Fibroblast of pulmonary artery (primary cell): ENCODE data around the gene SMTNL2.

Experiments used
- DNase-seq: peaks from one replicate; pipeline ENCODE4 v3.0.0-alpha.2; 2010; ENCODE audit warnings: low read depth
- H3K4me3 ChIP-seq: replicated peaks from 2 replicates; pipeline ENCODE4 v1.5.1; 2011; ENCODE audit warnings: low read depth, mild to moderate bottlenecking, control low read depth, low read length, moderate library complexity
- TF ChIP-seq, protein P1 (sequence below): IDR thresholded peaks from 2 replicates; pipeline ENCODE4 v1.5.1; 2011; ENCODE audit warnings: mild to moderate bottlenecking, control low read depth, low read length, inconsistent platforms; ENCODE audit errors: missing control alignments

Gene SMTNL2

DNA sequence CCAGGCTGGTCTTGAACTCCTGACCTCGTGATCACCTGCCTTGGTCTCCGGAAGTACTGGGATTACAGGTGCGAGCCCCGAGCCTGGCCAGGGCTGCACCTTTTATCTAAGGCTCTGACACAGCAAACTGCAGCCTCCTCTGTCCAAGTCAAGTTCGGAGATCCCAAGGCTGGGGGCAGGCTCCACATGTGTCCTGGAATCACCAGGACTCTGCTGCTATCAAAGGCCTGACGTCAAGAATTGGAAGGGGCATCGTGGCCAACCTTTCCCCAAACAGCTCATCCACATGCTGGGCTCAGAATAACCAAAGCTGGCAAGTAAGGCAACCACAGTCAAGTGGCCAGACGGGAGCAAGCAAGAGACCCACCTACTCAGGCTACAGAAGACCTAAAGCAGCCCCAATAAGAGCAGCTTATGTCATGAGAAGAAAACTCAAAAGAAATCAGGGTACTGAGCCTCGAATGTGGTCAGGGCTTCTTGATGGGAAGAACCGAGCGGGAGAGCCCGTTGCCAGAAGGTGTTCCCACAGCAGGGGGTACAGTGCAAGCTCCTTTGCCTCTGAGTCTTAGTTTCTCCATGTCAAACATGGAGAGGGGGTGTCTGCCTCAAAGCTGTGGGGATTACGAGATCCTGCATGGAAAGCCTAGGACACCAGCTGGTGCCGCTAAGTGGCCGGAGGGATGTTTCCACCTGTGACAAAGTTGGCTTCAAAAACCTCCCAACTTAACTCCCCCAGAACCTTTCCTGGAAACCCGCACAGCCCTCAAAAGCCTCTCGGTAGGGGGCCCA lies 37.0 kb upstream of the SMTNL2 start:
- no peak for DNase-seq
- H3K4me3 ChIP-seq: no peak overlapping the region
- TF ChIP-seq, protein P1, sequence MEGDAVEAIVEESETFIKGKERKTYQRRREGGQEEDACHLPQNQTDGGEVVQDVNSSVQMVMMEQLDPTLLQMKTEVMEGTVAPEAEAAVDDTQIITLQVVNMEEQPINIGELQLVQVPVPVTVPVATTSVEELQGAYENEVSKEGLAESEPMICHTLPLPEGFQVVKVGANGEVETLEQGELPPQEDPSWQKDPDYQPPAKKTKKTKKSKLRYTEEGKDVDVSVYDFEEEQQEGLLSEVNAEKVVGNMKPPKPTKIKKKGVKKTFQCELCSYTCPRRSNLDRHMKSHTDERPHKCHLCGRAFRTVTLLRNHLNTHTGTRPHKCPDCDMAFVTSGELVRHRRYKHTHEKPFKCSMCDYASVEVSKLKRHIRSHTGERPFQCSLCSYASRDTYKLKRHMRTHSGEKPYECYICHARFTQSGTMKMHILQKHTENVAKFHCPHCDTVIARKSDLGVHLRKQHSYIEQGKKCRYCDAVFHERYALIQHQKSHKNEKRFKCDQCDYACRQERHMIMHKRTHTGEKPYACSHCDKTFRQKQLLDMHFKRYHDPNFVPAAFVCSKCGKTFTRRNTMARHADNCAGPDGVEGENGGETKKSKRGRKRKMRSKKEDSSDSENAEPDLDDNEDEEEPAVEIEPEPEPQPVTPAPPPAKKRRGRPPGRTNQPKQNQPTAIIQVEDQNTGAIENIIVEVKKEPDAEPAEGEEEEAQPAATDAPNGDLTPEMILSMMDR: no peak

DNA sequence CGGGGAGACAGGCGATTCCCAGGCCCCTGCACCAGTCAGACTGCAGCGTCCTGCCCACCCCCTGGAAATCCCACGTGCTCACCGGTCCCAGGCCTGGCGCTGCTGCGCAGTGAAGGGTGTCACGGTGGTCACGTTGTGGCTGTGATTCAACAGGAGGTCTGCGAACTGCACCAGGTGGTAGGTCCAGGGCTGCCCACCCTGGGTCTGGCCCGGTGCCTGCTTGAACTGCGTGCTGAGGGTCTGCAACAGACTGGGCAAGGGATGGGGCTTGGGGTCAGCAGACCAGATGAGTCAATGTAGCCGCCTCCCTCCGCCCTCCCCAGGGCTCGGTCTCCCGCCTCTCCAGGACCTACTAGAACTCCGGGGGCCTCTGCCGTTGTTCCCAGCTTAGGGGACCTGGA lies 36.3 kb upstream of the SMTNL2 start:
- no peak for DNase-seq
- H3K4me3 ChIP-seq: no peak overlapping the region

DNA sequence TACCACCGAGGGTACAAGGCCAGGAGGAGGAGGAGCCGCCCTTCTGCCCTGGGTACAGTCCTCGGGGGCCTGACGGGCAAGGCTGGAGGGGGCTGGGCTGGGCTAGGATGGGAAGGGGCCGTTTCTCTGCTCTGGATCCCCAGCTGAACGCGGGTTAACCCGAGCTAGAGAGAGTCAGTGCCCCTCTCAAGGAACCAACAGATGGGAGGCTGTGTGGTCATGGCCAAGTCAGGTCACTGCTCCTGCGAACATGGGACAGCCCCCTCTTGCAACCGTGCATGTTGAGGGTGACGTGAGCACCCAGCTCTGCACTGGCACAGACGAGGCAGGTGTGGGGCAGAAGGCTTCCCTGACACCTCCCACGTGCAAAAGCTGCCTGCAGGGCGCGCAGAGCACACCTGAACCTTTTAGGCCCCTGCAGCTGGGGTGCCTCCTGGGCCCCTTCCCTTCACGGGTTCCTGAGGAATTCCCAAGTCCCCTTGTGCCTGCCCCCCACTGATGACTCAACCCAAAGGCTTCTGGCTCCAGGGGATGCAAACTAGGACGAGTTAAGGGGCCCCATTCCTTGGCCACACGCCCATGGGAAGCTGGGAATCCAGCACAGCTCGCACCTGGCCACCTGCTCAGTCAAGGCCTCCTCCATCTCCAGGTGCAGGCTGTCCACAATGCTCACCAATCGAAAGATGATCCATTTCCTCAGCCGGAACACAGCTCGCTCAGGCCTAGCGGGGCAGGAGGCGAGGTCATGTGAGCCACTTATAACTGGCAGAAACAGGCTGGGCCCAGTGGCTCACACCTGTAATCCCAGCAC lies 35.4 kb upstream of the SMTNL2 start:
- TF ChIP-seq, protein P1: no peak

More for the DNA sequence above, 36.3 kb upstream of the SMTNL2 start:
- TF ChIP-seq, protein P1: no peak

DNA sequence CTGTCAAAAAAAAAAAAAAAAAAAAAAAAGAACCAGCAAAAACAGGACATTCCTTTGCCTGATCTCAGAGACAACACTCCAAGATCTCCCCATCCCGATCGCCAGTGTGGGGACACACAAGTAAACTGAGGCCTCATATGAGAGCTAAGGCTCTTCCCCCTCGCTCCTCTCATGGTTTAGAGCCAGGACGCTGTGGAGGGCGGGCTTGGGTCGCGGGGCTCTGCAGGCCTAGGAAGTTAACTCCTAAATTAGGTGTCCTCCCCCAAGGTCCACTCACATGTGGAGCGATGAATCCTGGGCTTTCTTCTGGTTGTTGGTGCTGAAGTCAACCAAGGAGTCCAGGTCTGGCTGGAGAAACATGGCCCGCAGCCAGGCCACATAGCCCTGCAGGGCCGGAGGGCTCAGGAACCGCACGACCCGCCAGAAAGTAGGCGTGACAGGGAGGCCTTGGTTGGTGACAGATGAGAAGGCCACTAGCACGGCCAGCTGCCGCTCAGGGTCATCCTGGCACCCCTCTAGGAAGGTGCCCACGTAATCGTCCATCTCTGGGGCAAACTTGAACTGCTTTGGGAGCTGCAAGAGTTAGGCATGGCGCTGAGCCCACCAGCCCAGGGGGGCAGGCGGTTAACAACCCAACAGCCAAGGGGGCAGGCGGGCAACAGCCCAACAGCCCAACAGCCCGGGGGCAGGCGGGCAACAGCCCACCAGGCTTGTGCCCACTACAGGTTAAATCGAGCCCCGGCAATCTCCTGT lies 34.4 kb upstream of the SMTNL2 start:
- DNase-seq: no peak
- TF ChIP-seq, protein P1: no peak
- no peak overlapping the region for H3K4me3 ChIP-seq

More for the DNA sequence above, 35.4 kb upstream of the SMTNL2 start:
- no peak for DNase-seq
- H3K4me3 ChIP-seq: no peak overlapping the region

DNA sequence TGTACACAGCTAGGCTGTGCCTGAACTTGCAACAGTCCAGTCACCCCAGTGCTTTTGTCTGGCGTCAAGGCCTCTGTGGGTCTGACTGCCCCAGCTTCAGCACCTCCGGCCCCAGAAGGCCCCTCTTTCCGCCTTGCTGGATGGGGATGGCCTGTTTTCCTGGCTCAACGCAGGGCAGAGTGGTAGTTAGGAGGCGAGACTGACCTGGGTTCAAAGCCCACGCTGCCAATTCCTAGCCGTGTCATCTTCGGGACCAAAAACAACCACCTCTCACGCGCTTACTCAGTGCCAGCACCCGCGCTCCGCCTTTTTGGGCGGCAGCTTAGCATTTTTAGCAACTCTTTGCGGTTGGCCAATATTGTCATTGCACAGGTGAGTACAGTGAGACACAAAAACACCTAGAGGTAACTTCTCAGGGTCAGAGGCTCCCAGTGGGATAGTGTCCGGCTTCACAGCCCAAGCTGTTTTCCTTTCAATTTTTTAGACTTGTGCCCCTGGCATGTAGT lies 33.7 kb upstream of the SMTNL2 start:
- TF ChIP-seq, protein P1: no peak
- DNase-seq: no peak
- H3K4me3 ChIP-seq: no peak overlapping the region

DNA sequence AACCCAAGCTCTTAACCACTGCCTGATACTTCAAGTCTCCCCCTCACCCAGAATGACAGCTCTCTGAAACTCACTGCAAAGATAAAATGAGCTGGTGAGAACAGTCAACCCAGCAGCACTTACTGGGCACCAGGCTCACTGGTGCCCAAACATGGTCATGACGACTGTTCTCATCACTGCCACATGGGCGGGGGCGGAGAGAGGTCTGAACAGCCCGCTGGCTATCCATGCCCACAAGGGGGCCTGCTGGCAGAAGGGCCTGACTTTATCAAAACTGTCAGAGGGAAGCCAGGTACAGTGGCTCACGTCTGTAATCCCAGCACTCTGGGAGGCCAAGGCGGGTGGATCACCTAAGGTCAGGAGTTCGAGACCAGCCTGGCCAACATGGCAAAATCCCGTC lies 33.2 kb upstream of the SMTNL2 start:
- TF ChIP-seq, protein P1: no peak
- H3K4me3 ChIP-seq: no peak overlapping the region
- no peak for DNase-seq
